Breast epithelium (tissue), 3 donors: Measurements from ENCODE around the gene JPT2.

ENCODE experiments used
- CTCF ChIP-seq, 3 donors: fragments of 450-650 bp; IDR thresholded peaks; one replicate each; pipeline ENCODE4 v1.5.1; 2016 to 2017; ENCODE audit warnings: antibody characterized with exemption in 3 of 3, mild to moderate bottlenecking in 3 of 3, moderate library complexity in 3 of 3
- POLR2A ChIP-seq: fragments of 450-650 bp; IDR thresholded peaks from one replicate; pipeline ENCODE4 v1.6.1; 2016; ENCODE audit warnings: antibody characterized with exemption, mild to moderate bottlenecking, moderate library complexity
- POLR2AphosphoS5 ChIP-seq, 3 donors: sonication (generic); formaldehyde crosslinking; IDR thresholded peaks; one replicate each; pipeline ENCODE4 v1.6.1; 2017; ENCODE audit warnings: antibody characterized with exemption in 3 of 3

GRCh38 chr16:1691956-1692355 lies 13.9 kb downstream of the JPT2 start:
- TF ChIP-seq CTCF (IDR thresholded peaks at IDR 0.05) (no peak), POLR2AphosphoS5 (IDR thresholded peaks at IDR 0.05) (no peak), POLR2A (no peak)
